K562 (cell line): Measurements from ENCODE around the gene C9orf153. TPM values are rescaled to one million over a fixed set of nuclear protein-coding genes. Genes with fewer than 3 reads are reported as not detected.

Experiments used
- ATAC-seq: fragments of 200-7000 bp; cut with Tn5 transposase; 3 replicates; pipeline ENCODE4 v1.9.1; 2020; ENCODE audit warnings: moderate library complexity
- BruUV-seq: library from RNA; stranded (reverse); fragments of 400-500 nt; replicated peaks from 2 replicates; lab custom pipeline; 2021; lab: Mats Ljungman, UMichigan
- CTCF ChIA-PET: fragments of 300-600 bp; formaldehyde crosslinking; extraction: SDS; loops from one replicate; lab custom pipeline; 2021; ENCODE audit warnings: low intra/inter-chr PET ratio; lab: Yijun Ruan, JAX
- POLR2A ChIA-PET: fragments of 300-600, 350-650 bp; sonication (Branson Sonifier 250); formaldehyde crosslinking; extraction: SDS; loops from one replicate; lab custom pipeline; 2021; ENCODE audit warnings: antibody characterized with exemption, inconsistent platforms; lab: Yijun Ruan, JAX
- DNase-seq, 4 experiments: peaks; one replicate each; pipeline versions ENCODE4 v3.0.0 to v3.0.0-alpha.2; 2011 to 2018; ENCODE audit warnings: low spot score in 3 of 4, mixed read lengths in 3 of 4; ENCODE audit errors: extremely low read depth in 1 of 4
- FAIRE-seq: peaks from 2 replicates; lab custom pipeline; 2011; peaks lifted over from hg19 to GRCh38; lab: Jason Lieb, UNC
- H2AFZ ChIP-seq: 2 replicates; pipeline ENCODE4 v1.6.0; 2011; ENCODE audit warnings: low read depth, low read length, control low read depth, inconsistent platforms
- H3K27ac ChIP-seq: fragments of 200-600 bp; 3 replicates; pipeline ENCODE4 v1.8.0; 2011; ENCODE audit warnings: low read depth, mild to moderate bottlenecking, control low read depth, inconsistent platforms, low read length, moderate library complexity, mixed read lengths; ENCODE audit errors: extremely low read depth
- H3K27me3 ChIP-seq, 2 experiments: fragments of 300-600 bp in 1 of 2; 2 replicates in 1 of 2; 3 replicates in 1 of 2; pipeline versions ENCODE4 v1.6.0 to v1.8.0; 2011; ENCODE audit warnings: inconsistent platforms in 2 of 2, low read length in 2 of 2, mild to moderate bottlenecking in 1 of 2, mixed read lengths in 1 of 2, moderate library complexity in 1 of 2; ENCODE audit not compliant: control insufficient read depth in 2 of 2, insufficient read depth in 2 of 2
- H3K36me3 ChIP-seq: fragments of 300-600 bp; 3 replicates; pipeline ENCODE4 v1.8.0; 2011; ENCODE audit warnings: mild to moderate bottlenecking, low read length, inconsistent platforms; ENCODE audit not compliant: control insufficient read depth, insufficient read depth
- H3K4me1 ChIP-seq, 2 experiments: fragments of 200-600 bp in 1 of 2; replicated peaks in 1 of 2; 2 replicates in 1 of 2; 3 replicates in 1 of 2; pipeline versions ENCODE4 v1.5.1 to v1.8.0; 2011; ENCODE audit warnings: inconsistent platforms in 2 of 2, low read length in 2 of 2, mild to moderate bottlenecking in 1 of 2, mixed read lengths in 1 of 2, moderate library complexity in 1 of 2; ENCODE audit not compliant: control insufficient read depth in 2 of 2, insufficient read depth in 2 of 2
- H3K4me2 ChIP-seq: 2 replicates; pipeline ENCODE4 v1.6.1; 2011; ENCODE audit warnings: low read length, control low read depth, inconsistent platforms, mixed read lengths; ENCODE audit not compliant: insufficient read depth
- H3K4me3 ChIP-seq: fragments of 200-600 bp; sonication (generic), shearing (Covaris generic); 2 replicates; pipeline ENCODE4 v1.5.1; 2016; ENCODE audit warnings: control low read depth, inconsistent platforms
- H3K79me2 ChIP-seq: fragments of 200-600 bp; 3 replicates; pipeline ENCODE4 v1.8.0; 2011; ENCODE audit warnings: low read length, inconsistent platforms; ENCODE audit not compliant: control insufficient read depth, insufficient read depth
- H3K9ac ChIP-seq, 2 experiments: 2 replicates each; pipeline versions ENCODE4 v1.6.0 to v1.6.1; 2011; ENCODE audit warnings: low read depth in 2 of 2, low read length in 2 of 2, control low read depth in 1 of 2, inconsistent platforms in 1 of 2, mild to moderate bottlenecking in 1 of 2, mixed read lengths in 1 of 2; ENCODE audit not compliant: insufficient read depth in 1 of 2
- H3K9me1 ChIP-seq: one replicate; pipeline ENCODE4 v1.6.0; 2011; ENCODE audit warnings: inconsistent platforms, mild to moderate bottlenecking, low read length, moderate library complexity; ENCODE audit not compliant: control insufficient read depth, insufficient read depth
- H3K9me3 ChIP-seq: replicated peaks from 2 replicates; pipeline ENCODE4 v1.5.1; 2011; ENCODE audit warnings: low read depth, low read length, inconsistent platforms; ENCODE audit not compliant: control insufficient read depth, insufficient read depth
- H4K20me1 ChIP-seq: replicated peaks from 2 replicates; pipeline ENCODE4 v1.6.1; 2011; ENCODE audit warnings: low read length, inconsistent platforms, mixed read lengths; ENCODE audit not compliant: control insufficient read depth, insufficient read depth
- CAMTA2 ChIP-seq: fragments of 250-450 bp; sonication (Bioruptor Pico); conservative IDR thresholded peaks from 2 replicates; pipeline ENCODE4 v1.5.1; 2022
- EP300 ChIP-seq: IDR thresholded peaks from 2 replicates; pipeline ENCODE4 v1.6.1; 2012; ENCODE audit warnings: low read length, improper control_type of control experiment
- ESRRB ChIP-seq: fragments of 250-450 bp; sonication (Bioruptor Pico); IDR thresholded peaks from 2 replicates; pipeline ENCODE4 v1.5.0; 2020; ENCODE audit warnings: mild to moderate bottlenecking, moderate library complexity, borderline replicate concordance
- EWSR1 ChIP-seq: fragments of 450-650 bp; IDR thresholded peaks from 2 replicates; pipeline ENCODE4 v1.6.1; 2018; ENCODE audit warnings: borderline replicate concordance, mild to moderate bottlenecking, low read depth, moderate library complexity; ENCODE audit not compliant: partially characterized antibody
- JUN ChIP-seq, 2 experiments: sonication (generic) in 1 of 2; formaldehyde crosslinking in 1 of 2; IDR thresholded peaks; 2 replicates each; pipeline versions ENCODE4 v1.6.1 to v1.8.0; 2012 to 2022; ENCODE audit warnings: borderline replicate concordance in 2 of 2, mild to moderate bottlenecking in 2 of 2, improper control_type of control experiment in 1 of 2, low read depth in 1 of 2, low read length in 1 of 2, missing genetic modification reagents in 1 of 2
- MCM2 ChIP-seq: fragments of 450-650 bp; IDR thresholded peaks from 2 replicates; pipeline ENCODE4 v1.6.1; 2017; ENCODE audit warnings: low read depth, mild to moderate bottlenecking
- POLR2A ChIP-seq: fragments of 450-650 bp; conservative IDR thresholded peaks from 2 replicates; pipeline ENCODE4 v1.6.1; 2016
- SMAD4 ChIP-seq: fragments of 250-450 bp; sonication (Bioruptor Pico); conservative IDR thresholded peaks from 2 replicates; pipeline ENCODE4 v1.8.0; 2021; ENCODE audit warnings: inconsistent platforms, mild to moderate bottlenecking, moderate library complexity
- SMARCA5 ChIP-seq: fragments of 450-650 bp; IDR thresholded peaks from 2 replicates; pipeline ENCODE4 v1.6.1; 2016
- SMC3 ChIP-seq: conservative IDR thresholded peaks from 2 replicates; pipeline ENCODE4 v1.6.1; 2011; ENCODE audit warnings: low read depth, low read length, improper control_type of control experiment; ENCODE audit not compliant: insufficient read depth
- SOX6 ChIP-seq: fragments of 450-650 bp; IDR thresholded peaks from 2 replicates; pipeline ENCODE4 v1.6.1; 2014; ENCODE audit warnings: mild to moderate bottlenecking
- WGBS: fragments of 100-300 bp; shearing (Covaris generic); methylation state at CpG from one replicate; pipeline ENCODE4 v1.1.6; 2016; ENCODE audit warnings: low coverage, mixed read lengths; ENCODE audit not compliant: insufficient coverage; ENCODE audit errors: missing lambda C conversion rate; 5-methylcytosine and 5-hydroxymethylcytosine counted together
- in situ Hi-C: fragments of 300-500 bp; cut with MboI; formaldehyde crosslinking; loops from 4 replicates; pipeline ENCODE4 v1.15.0; 2018; ENCODE audit warnings: inconsistent platforms, mixed read lengths
- intact Hi-C: fragments of 100-400 bp; cut with micrococcal nuclease; formaldehyde crosslinking; loops from 2 replicates; pipeline ENCODE4 v1.14.2; 2022
- polyA plus RNA-seq, 8 experiments: library from polyadenylated mRNA; depleted of rRNA in 4 of 8; stranded (reverse) in 5 of 8; unstranded in 3 of 8; fragments of >200 nt; fragmentation: Nextera tagmentation in 2 of 8; fragmentation: Illumina TruSeq in 1 of 8; extraction: Ambion mirVana in 2 of 8; extraction: Trizol in 1 of 8; gene quantifications; 2 replicates each; pipeline versions ENCODE4 v1.2.1 to v1.2.3, GENCODE V29; 2011 to 2014; ENCODE audit warnings: inconsistent platforms in 1 of 8, missing spikeins in 1 of 8
- total RNA-seq, 7 experiments: library from RNA; depleted of rRNA in 6 of 7; stranded (reverse); fragments of >200 nt in 6 of 7; fragmentation: Illumina TruSeq in 2 of 7; extraction: Trizol in 2 of 7; gene quantifications; 2 replicates each; pipeline versions ENCODE4 v1.2.1 to v1.2.3, GENCODE V29; 2011 to 2021; ENCODE audit warnings: low replicate concordance in 1 of 7
- TF ChIP-seq, protein P1 (sequence below): fragments of 250-450 bp; sonication (Bioruptor Pico); IDR thresholded peaks from 2 replicates; pipeline ENCODE4 v1.9.0; 2021; ENCODE audit warnings: mild to moderate bottlenecking, inconsistent platforms

Gene C9orf153
- total and polyA plus RNA-seq, 9 of the 15 experiments (the other 6 are each of a cell fraction or from before 2014, with no cell fraction given), result 0.07 to 1.2 (median 0.11) TPM; not detected in 5

- POLR2A ChIA-PET, result no interaction called here
- H3K27me3 ChIP-seq, result no peaks in the 10 kb centered on the region
- FAIRE-seq (no peak), DNase-seq (no peak), ATAC-seq (no peak)
- H3K27ac ChIP-seq, result no peak overlapping the region
- H4K20me1 ChIP-seq, result no peaks in the 10 kb centered on the region
- H3K36me3 ChIP-seq, result no peaks in the 10 kb centered on the region
- H3K9me3 ChIP-seq, result no peaks in the 10 kb centered on the region
- no peaks in the 10 kb centered on the region for H3K79me2 ChIP-seq
- no peaks in the 10 kb centered on the region for H3K4me1 ChIP-seq
- no TSS peak for BruUV-seq
- no peak overlapping the region for H2AFZ ChIP-seq
- H3K9ac ChIP-seq, result no peak overlapping the region
- H3K9me1 ChIP-seq, result no peaks in the 10 kb centered on the region
- in situ Hi-C loops (no loop called here), intact Hi-C loops (no loop called here)
- CTCF ChIA-PET, result no interaction called here
- TF ChIP-seq EP300 (no peak), SMARCA5 (no peak), SOX6 (no peak), ESRRB (no peak), SMAD4 (CRISPR knock-in tag) (no peak)
- 2% methylated on average over 5 of the region's 5 CpGs for WGBS
- H3K4me3 ChIP-seq, result no peak overlapping the region
- no peak overlapping the region for H3K4me2 ChIP-seq
Measured at GRCh38 chr9:86176468-86176867, 83.0 kb downstream of the C9orf153 start.

GRCh38 chr9:86175743-86176456, 83.6 kb downstream of the C9orf153 start:
- POLR2A ChIA-PET, result interaction anchor here (0.7 kb wide), 1 partner anchor 1723 kb away, joined by 4 read pairs; no protein-coding TSS in a partner anchor

More at GRCh38 chr9:86175743-86176456, 83.6 kb downstream of the C9orf153 start:
- DNase-seq, result no peak
- intact Hi-C loops (no loop called here), in situ Hi-C loops (no loop called here)
- no peaks in the 10 kb centered on the region for H3K79me2 ChIP-seq
- no peaks in the 10 kb centered on the region for H3K9me3 ChIP-seq
- no peak overlapping the region for H3K9ac ChIP-seq
- ATAC-seq, result no peak
- no peak overlapping the region for H3K27ac ChIP-seq
- H2AFZ ChIP-seq, result no peak overlapping the region
- H3K4me3 ChIP-seq, result no peak overlapping the region
- 8% methylated on average over 4 of the region's 5 CpGs for WGBS
- H4K20me1 ChIP-seq, result no peaks in the 10 kb centered on the region
- CTCF ChIA-PET, result no interaction called here
- H3K9me1 ChIP-seq, result no peaks in the 10 kb centered on the region
- no peak overlapping the region for H3K4me2 ChIP-seq
- H3K36me3 ChIP-seq, result no peaks in the 10 kb centered on the region
- FAIRE-seq, result no peak
- no TSS peak for BruUV-seq
- TF ChIP-seq EWSR1 (no peak), MCM2 (no peak), SMC3 (no peak), POLR2A (no peak), CAMTA2 (CRISPR knock-in tag) (no peak), JUN (IDR thresholded peaks at IDR 0.05; ENCODE audit: borderline replicate concordance, low read depth, low read length) (no peak), JUN (CRISPR knock-in tag; IDR thresholded peaks at IDR 0.05; ENCODE audit: borderline replicate concordance) (no peak)
- TF ChIP-seq, protein P1, sequence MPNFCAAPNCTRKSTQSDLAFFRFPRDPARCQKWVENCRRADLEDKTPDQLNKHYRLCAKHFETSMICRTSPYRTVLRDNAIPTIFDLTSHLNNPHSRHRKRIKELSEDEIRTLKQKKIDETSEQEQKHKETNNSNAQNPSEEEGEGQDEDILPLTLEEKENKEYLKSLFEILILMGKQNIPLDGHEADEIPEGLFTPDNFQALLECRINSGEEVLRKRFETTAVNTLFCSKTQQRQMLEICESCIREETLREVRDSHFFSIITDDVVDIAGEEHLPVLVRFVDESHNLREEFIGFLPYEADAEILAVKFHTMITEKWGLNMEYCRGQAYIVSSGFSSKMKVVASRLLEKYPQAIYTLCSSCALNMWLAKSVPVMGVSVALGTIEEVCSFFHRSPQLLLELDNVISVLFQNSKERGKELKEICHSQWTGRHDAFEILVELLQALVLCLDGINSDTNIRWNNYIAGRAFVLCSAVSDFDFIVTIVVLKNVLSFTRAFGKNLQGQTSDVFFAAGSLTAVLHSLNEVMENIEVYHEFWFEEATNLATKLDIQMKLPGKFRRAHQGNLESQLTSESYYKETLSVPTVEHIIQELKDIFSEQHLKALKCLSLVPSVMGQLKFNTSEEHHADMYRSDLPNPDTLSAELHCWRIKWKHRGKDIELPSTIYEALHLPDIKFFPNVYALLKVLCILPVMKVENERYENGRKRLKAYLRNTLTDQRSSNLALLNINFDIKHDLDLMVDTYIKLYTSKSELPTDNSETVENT, result no peak
- TF ChIP-seq, all 486 proteins: peak for 0
- H3K27me3 ChIP-seq, result no peaks in the 10 kb centered on the region
- H3K4me1 ChIP-seq, result no peaks in the 10 kb centered on the region
